DOHH2 (cell line): ENCODE data around the gene TBCD.

ENCODE experiments used
- CTCF ChIP-seq: fragments of 200-600 bp; sonication (generic); IDR thresholded peaks from one replicate; pipeline ENCODE4 v1.5.1; 2014; ENCODE audit warnings: antibody characterized with exemption, mild to moderate bottlenecking, low read depth, low read length; ENCODE audit not compliant: poor library complexity, severe bottlenecking
- EZH2phosphoT487 ChIP-seq: fragments of 200-600 bp; sonication (generic); IDR thresholded peaks from 2 replicates; pipeline ENCODE4 v1.6.1; 2017; ENCODE audit warnings: borderline replicate concordance, mild to moderate bottlenecking, antibody characterized with exemption, low read length, moderate library complexity, mixed read lengths

GRCh38 chr17:82862737-82863382, 111.0 kb downstream of the TBCD start:
- TF ChIP-seq EZH2phosphoT487 (no peak), CTCF (no peak)
